K562 (cell line): ENCODE data around the gene PPM1N.

ENCODE experiments used
- CTCF ChIP-seq, 3 experiments: IDR thresholded peaks in 2 of 3; conservative IDR thresholded peaks in 1 of 3; 2 replicates each; pipeline ENCODE4 v1.5.1; 2011 to 2012; ENCODE audit warnings: low read length in 3 of 3, mild to moderate bottlenecking in 3 of 3, control low read depth in 2 of 3, improper control_type of control experiment in 1 of 3, inconsistent platforms in 1 of 3, low read depth in 1 of 3, mixed read lengths in 1 of 3, moderate library complexity in 1 of 3; ENCODE audit not compliant: insufficient read depth in 2 of 3
- ELK1 ChIP-seq: sonication (generic); formaldehyde crosslinking; IDR thresholded peaks from 2 replicates; pipeline ENCODE4 v1.8.1; 2022; ENCODE audit warnings: missing genetic modification reagents
- ETV6 ChIP-seq, 3 experiments: fragments of 150-350 bp in 1 of 3; sonication (generic) in 1 of 3; formaldehyde crosslinking in 1 of 3; IDR thresholded peaks; 2 replicates each; pipeline versions ENCODE4 v1.6.1 to v1.8.0; 2014 to 2022; ENCODE audit warnings: borderline replicate concordance in 2 of 3, low read depth in 2 of 3, antibody characterized with exemption in 1 of 3, low read length in 1 of 3, mild to moderate bottlenecking in 1 of 3, missing genetic modification reagents in 1 of 3
- HCFC1 ChIP-seq: IDR thresholded peaks from 2 replicates; pipeline ENCODE4 v1.6.1; 2012; ENCODE audit warnings: low read depth, low read length, improper control_type of control experiment
- JUND ChIP-seq, 2 experiments: IDR thresholded peaks; 2 replicates in 1 of 2; 3 replicates in 1 of 2; pipeline ENCODE4 v1.6.1; 2011; ENCODE audit warnings: borderline replicate concordance in 2 of 2, low read depth in 2 of 2, low read length in 2 of 2, improper control_type of control experiment in 1 of 2, missing biosample characterization in 1 of 2, missing genetic modification characterization in 1 of 2, missing genetic modification reagents in 1 of 2
- KAT7 ChIP-seq: sonication (generic); formaldehyde crosslinking; IDR thresholded peaks from 2 replicates; pipeline ENCODE4 v1.8.0; 2022; ENCODE audit warnings: missing genetic modification reagents, mild to moderate bottlenecking, borderline replicate concordance
- KDM5B ChIP-seq: fragments of 200-600 bp; sonication (generic); IDR thresholded peaks from 2 replicates; pipeline ENCODE4 v1.6.1; 2012; ENCODE audit warnings: low read depth, mild to moderate bottlenecking, moderate library complexity, low read length, control low read depth, inconsistent platforms; ENCODE audit not compliant: insufficient replicate concordance
- MAFG ChIP-seq: fragments of 450-650 bp; conservative IDR thresholded peaks from 2 replicates; pipeline ENCODE4 v1.6.1; 2016; ENCODE audit warnings: missing genetic modification characterization, missing compliant biosample characterization
- MCM3 ChIP-seq: fragments of 450-650 bp; IDR thresholded peaks from 2 replicates; pipeline ENCODE4 v1.6.1; 2016
- MXI1 ChIP-seq: IDR thresholded peaks from 2 replicates; pipeline ENCODE4 v1.6.1; 2011; ENCODE audit warnings: low read depth, mild to moderate bottlenecking, improper control_type of control experiment, low read length

GRCh38 chr19:45470762-45471081, 27.5 kb upstream of the PPM1N start:
- no peak for TF ChIP-seq MXI1
- TF ChIP-seq KDM5B: no peak
- TF ChIP-seq CTCF (IDR thresholded peaks at IDR 0.05 in 2 of 3, conservative IDR thresholded peaks at IDR 0.05 in 1 of 3; ENCODE audit: insufficient read depth in 2 of 3, low read depth in 1 of 3, low read length in 3 of 3): no peak
- no peak for TF ChIP-seq HCFC1
- no peak for TF ChIP-seq MCM3
- TF ChIP-seq KAT7 (CRISPR knock-in tag): no peak
- TF ChIP-seq ELK1 (CRISPR knock-in tag): no peak
- no peak for TF ChIP-seq MAFG (tag)
- TF ChIP-seq JUND (IDR thresholded peaks at IDR 0.05; ENCODE audit: borderline replicate concordance, low read depth, low read length): no peak
- TF ChIP-seq JUND (tag; IDR thresholded peaks at IDR 0.05; ENCODE audit: borderline replicate concordance, low read depth, low read length): no peak
- no peak for TF ChIP-seq ETV6 (IDR thresholded peaks at IDR 0.05; ENCODE audit: borderline replicate concordance in 1 of 2, low read depth in 2 of 2, low read length in 1 of 2)
- no peak for TF ChIP-seq ETV6 (CRISPR knock-in tag; IDR thresholded peaks at IDR 0.05; ENCODE audit: borderline replicate concordance)
